HG02870 (cell line): Measurements from ENCODE around the gene CDK15.
"Not testable (repeated sequence)": the region's sequence is repeated elsewhere in the genome, so short reads cannot be mapped to it uniquely, and the experiment has no call there.

Experiments used
- ATAC-seq: cut with Tn5 transposase; IDR thresholded peaks from one replicate; pipeline ENCODE4 v1.9.1; 2021; ENCODE audit warnings: mild to moderate bottlenecking, moderate library complexity; ENCODE audit not compliant: unreplicated experiment

The CDK15 gene

DNA sequence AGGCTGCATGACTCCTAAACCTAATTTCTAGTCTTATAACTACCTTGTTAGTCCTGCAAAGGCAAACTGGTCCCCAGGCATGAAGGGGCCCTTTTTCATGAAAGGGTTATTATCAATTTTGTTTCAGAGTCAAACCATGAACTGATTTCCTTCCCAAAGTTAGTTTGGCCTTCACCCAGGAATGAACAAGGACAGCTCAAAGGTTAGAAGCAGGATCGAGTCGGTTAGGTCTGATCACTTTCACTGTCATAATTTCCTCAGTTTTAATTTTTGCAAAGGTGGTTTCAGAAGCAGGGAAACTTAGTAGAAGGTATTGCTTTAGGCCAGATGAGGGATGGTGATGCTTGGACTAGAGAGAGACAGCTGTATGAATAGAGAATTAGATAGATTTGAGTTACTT lies 16.9 kb upstream of the CDK15 start:
- ATAC-seq: no peak

DNA sequence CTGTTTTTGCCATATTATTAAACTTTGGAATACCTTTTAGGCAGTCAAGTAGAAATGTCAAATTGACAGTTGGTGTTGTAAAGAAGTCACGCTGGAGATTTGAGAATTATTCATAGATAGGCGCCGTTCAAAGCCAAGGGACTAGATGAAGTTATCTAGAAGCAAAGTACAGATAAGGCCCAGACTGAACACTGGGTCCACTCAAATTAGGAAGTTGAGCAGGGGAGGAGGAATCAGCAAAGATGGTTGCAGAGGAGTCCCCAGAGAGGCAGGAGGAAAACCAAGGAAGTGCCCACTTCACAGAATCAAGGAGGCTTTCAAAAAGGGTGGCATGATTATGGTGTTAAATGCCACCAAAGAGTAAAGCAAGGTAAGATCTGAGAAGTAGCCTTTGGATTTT lies 16.0 kb upstream of the CDK15 start:
- no peak for ATAC-seq

DNA sequence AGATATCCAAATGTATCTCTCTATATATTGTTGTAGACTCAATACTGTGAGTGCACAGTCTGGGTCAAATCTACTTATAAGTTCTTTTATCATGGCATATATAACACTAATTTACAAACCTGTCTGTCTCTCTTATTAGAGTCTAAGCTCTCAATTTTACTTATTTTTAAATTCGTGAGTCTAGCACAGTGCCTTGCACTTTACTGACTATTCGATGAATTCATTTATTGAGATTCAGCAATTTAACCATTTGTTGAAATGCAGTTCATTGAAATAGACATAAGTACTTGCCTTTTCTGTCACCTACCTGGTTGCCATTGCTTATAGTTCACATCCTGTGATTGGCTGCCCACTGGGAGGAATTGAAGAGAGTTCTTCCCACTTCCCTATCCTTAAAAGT lies 15.3 kb upstream of the CDK15 start:
- no peak for ATAC-seq

DNA sequence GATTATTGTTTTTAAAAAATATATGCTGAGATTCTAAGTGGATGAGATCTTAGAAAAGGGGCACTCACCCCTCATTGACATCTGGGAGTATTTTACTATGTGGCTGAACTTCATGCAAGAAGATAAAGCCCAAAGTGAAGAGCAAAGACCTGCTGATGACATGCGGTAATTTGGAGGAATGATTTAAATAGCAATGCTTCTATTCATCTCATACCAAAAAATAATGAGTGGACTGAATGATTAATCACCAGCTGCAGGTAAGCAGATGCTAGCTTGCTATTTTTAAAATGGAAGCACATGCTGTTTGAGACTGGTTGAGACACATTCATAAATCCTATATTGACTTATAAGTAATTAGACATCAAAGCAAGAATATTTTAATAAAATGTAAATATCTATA lies 12.7 kb upstream of the CDK15 start:
- no peak for ATAC-seq

DNA sequence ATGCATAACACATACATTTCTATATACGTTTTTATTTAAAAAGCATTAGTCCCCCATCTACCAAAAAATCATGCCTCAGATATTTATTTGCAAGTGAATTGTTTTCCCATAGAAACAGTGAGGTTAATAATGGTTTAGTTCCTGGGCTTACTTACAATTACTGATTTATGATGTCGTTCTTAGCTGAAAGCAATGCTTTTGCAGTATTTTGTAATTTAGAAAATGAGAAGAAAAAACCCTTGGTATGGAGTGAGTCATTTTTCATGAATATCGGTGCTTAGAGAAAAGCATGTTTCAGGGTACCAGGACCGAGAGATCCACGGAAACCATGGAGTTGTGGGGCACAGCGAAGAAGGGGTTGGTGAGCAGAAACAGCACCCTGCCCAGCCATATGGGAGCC lies 12.0 kb upstream of the CDK15 start:
- ATAC-seq: no peak

DNA sequence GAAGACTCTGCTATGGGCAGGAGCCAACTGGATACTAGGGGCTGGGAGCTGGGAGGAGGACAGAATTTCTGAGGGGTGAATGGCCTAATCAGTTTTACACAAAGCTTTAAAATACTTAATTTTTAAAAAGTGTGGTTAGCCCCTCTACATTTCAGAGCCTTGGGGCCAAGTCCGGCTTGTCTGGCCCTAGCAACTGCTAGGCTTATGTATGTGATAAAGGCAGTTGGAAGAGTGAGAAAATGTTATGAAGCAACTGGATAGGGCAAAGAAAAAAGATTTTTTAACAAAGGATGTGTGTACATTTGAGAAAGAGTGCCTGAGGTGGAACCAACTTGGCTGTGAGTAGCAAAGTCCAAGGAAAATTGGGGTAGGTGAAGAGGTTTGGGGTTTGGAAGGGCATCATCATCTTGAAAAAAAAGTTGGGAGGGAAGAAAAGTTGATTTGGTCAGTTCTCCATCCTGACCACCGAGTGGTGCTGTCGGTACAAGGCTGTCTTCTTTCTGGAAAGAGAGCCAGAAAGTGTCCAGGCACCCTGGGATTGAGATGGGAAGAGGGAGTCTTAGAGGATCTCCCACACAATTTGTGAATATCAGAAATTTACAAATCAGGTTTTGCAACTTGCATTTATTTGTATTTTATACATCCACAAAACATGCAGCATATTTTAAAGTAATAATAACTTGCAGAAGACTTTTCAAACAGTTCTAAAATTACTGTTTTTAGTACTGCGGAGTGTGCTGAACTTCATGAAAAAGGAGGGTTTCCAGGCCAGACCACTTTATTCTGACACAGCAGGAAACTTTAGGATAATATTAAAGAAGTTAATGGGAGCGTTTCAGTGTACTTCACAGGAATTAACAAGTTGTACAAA lies 10.5 kb upstream of the CDK15 start:
- no peak for ATAC-seq

DNA sequence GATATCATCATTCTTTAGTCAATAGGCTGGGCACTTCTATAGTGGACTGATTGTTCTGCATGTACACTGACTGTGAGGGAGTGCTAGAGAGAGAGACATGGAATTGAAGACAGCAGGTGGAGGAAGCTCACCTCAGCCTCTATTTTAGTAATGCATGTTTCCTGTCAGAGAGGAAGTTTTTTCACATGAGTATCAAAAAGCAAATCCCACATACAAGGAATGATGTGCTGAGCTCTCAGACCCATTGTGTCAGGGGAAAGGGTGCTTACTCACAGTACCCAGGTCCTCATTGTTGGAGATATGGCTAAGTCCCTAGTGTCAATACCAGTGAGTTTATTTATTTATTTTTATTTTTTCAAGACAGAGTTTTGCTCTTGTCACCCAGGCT lies 9.9 kb upstream of the CDK15 start:
- no peak for ATAC-seq

DNA sequence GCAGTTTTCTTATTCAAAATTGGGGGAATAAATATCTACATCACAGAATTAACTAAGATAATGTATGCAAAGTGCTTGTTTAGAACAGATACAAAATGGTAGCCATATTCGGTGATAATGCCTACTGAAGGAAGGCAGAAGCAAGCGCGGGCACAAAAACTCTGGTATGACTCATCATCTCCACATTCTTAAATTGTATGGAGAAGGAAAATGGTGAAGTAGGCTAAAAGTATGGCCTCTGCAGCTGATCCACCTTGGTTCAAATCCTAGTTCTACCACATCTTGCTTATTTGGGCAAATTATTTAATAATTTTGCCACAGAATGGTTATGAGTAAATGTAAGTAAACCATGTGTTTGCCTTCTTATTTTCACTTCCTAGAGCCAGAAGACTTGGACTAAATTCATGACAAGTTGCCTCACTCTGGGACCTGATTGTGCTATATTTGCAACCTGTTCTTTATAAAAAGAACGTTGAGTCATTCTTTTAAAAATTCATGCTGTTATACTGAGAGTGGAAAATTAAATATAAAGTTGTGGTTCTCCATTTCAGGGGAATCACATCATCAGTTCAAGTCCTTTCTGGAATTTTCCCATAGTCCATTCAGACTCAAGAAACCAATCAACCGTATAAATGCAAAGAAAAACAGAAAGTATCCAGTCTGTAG lies 9.0 kb upstream of the CDK15 start:
- ATAC-seq: no peak

DNA sequence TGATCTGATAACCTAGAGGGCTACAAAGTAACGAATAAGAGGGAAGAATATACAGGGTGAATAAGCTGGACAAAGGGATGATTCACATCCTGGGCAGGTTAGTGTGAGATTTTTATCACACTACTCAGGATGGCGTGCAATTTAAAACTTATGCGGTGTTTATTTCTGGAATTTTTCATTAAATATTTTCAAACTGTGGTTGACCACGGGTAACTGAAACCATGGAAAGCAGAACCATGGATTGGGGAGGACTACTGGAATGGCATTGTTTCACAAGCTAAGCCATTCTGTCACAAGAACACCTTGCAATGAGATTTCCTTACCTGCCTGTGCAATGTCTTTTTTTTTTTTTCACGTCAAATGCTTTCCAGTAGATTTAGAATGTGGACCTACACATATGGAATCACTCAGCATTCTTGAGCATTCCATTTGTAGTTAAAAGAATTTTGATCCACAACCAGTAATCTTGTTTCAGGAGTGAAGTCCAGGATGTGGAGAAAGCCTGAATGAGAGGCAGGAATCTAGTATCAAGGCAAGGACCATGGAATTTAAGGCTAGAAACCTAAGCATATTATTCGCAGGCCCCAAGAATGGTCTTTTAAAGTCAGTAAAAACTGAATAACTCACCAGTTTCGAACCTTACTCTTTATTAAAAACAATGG lies 8.0 kb upstream of the CDK15 start:
- ATAC-seq: no peak

DNA sequence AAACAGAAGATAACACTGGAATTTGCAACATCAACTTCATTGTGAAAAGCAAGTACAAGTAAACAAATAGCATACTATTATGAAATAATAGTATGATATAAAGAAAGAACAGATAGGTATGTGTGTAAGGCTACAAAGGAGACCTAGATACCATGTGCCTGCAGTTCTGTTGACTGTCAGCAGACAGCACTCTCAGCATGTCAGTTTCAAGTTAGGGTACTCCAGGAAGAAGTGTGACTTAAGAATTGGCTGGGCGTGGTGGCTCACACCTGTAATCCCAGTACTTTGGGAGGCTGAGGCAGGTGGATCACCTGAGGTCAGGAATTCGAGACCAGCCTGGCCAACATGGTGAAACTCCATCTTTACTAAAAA lies 7.4 kb upstream of the CDK15 start:
- not testable (repeated sequence) for ATAC-seq

DNA sequence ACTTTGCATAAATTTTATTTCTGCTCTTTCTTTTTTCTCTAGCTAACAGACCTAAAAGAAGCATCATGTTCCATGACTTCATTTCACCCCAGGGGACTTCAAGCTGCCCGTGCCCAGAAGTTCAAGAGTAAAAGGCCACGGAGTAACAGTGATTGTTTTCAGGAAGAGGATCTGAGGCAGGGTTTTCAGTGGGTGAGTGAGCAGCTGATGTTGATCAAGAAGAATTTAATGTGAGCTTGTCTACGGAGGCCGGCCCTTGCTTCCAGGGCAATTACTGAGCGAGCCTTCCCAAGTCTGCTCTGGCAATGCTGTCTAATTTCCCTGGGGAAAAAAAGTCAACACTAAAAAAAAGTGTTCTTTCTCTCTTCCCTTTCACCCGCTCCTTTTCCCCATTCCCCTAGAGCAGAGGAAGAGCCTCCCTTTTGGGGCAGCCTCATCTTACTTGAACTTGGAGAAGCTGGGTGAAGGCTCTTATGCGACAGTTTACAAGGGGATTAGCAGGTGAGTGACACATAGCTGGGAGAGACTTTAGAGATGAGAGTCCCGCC lies 1.2 kb downstream of the CDK15 start:
- ATAC-seq: no peak

DNA sequence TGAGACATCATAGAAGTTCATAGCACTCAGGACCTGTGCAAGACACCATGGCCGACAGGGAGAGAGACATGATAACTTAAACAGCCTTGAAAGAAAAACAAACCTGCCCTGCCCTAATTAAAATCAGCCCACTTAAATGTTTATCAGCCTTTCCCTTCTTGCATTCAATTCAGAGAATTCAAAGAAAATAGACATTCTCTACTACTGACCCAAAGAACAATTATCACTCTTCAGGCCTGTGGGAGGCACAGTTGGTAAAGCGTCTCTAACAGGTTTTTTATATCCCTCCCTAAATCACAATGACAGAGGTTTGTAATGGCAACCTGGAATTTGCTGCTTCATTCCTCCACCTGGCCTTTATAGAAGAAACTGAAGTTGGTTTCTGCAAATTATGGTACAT lies 1.7 kb downstream of the CDK15 start:
- no peak for ATAC-seq

DNA sequence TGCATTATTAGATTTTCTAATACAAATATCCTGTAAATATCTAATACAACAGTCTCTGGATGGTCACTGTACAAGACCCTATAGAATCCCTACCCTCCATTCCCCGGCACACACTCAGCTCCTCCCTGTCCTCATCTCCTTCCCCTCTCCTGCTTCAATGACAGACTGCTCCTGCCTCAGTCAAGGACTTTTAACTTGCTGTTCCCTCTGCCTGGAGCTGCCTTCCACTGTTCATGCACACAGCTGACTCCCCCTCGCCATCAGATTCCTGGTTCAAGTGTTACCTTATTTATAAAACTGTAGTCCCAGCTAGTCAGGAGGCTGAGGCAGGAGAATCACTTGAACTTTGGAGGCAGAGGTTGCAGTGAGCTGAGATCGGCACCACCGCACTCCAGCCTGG lies 3.3 kb downstream of the CDK15 start:
- ATAC-seq: no peak

DNA sequence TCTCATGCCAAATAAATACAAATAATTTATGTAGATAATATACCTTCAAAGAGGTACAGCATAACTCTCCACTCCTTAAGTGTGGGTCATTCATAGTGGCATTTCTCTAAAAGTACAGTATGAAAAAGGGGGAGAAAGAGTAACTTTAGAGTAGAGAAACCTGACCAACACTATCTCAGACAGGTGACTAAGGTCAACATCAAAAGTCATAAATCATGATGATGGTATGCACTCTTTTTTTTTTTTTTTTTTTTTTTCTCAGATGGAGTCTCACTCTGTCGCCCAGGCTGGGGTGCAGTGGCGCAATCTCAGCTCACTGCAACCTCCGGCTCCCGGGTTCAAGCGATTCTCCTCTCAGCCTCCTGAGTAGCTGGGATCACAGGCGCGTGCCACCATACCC lies 4.3 kb downstream of the CDK15 start:
- not testable (repeated sequence) for ATAC-seq

DNA sequence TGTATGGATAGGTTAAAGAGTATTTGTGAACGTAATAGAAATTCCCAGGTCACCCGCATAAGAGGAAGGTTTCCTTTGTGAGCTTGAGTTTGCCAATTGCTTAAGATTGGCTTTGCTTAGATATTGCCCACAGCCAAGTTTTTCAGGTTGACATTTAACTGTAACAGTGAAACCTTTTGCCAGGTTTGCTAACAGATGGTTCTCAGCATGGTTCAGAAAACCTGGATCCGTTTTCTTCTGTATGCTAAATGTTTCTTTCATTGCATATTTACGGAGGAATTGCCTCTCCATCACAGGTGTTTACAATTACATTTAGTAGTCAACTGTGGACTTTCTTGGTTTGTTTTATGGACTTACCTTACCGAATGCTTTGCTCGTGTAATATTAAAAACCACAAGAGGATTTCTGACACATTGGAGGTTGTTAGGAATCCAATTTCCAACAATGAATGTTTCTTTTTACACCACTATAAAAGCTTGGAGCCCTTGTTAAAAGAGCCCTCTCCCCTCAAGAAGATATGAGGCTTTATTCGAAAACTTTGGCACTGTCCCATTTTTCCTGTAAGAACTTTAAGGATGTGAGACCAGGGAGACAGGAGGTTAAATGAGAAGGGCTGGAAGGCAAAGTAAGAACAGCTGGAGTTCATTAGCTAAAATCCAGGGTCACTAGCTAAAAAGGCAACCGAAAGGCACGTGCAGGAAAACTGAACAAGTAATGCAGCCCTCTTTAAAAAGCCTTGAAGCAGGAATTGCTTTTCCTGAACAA lies 7.8 kb downstream of the CDK15 start:
- ATAC-seq: no peak

DNA sequence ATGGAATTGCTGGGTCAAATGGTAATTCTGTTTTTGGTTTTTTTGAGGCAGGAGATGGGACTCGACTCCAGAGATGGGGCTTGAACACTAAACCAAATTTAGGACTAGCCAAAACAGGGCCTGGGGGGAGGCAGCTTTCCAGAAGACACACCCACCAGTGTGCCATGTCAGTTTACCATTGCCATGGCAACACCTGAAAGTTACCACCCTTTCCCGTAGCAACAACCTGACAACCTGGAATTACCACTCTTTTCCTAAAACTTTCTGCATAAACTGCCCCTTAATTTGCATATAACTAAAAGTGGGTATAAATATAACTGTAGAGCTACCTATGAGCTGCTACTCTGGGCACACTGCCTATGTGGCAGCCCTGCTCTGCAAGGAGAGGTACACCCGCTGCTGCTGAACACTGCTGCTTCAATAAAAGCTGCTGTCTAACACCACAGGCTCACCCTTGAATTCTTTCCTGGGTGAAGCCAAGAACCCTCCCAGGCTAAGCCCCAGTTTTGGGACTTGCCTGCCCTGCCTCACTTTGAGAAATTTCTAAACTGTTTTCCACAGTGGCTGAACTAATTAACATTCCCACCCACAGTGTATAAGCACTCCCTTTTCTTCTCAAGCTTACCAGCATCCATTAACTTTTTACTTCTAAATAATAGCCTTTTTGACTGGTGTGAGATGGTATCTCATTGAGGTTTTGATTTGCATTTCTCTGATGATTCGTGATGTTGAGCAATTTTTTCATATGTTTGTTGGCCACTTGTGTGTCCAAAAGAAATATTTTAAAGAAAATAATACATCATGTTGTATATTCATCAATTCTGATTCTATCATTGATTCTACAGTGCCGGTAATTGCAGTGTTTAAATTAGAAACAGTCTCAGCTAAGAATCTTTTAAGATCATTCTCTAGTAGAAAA lies 10.6 kb downstream of the CDK15 start:
- ATAC-seq: no peak

DNA sequence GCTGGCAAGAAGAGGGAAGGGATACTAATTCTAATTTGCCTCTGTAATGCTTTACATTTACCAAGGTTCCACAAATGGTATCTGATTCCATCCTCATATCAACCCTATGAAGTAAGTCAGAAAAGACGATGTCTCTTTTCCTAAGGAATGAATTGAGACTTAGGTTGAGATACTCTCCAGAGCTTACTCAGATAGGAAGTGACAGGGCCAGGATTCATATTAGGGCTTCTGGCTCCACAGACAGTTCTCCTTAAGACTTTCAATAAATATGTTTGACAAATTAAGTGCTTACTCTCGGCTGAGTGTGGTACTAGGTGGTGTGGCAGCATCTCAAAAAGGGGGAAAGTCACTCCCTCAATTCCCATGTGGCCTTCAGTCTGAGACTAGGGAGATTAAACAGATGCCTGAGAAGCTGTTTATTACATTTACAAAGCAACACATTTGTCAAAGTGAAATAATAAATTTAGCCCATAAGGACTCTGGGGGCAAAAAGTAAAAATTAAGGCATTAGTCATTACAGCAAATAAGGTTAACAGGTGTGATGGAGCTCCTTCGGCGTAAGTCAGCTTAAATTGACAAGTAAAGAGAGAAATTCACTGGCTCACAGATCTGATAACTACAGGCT lies 14.2 kb downstream of the CDK15 start:
- ATAC-seq: no peak

DNA sequence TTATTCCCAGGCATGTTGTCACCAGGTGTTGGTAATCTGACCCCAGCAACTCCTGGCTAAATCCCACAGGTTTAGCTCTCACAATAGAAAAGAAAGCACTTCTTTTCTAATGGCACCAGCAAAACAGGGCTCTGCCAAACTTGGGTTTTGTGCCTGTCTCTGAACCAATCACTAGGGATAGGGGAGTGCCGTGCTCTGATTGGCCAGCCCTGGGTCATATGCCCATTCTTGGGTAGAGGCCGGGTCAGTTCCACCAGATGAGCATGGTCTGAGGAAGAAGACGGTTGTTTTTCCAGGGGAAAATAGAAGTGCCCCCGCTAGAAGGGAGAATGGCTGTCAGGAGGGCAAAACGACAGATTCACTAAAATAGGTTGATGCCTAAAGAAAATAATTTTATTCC lies 14.7 kb downstream of the CDK15 start:
- no peak for ATAC-seq

DNA sequence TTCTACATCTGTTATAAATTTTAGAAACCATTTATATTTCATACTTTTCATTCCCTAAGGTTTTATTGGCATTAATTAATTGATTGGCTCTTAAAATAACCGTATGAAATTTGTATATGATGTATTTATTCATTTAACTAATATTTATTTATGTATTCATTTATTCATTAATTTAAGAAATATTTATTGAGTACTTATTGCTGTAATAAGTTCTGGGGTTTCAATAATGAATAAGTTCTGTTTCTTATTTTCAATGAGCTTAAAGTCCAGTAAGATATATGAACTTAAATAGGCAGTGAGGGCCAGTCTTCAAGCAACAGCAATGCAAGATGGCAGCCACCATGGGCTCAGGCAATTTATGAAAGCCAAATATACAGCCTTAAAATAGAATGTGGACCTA lies 17.9 kb downstream of the CDK15 start:
- ATAC-seq: no peak

DNA sequence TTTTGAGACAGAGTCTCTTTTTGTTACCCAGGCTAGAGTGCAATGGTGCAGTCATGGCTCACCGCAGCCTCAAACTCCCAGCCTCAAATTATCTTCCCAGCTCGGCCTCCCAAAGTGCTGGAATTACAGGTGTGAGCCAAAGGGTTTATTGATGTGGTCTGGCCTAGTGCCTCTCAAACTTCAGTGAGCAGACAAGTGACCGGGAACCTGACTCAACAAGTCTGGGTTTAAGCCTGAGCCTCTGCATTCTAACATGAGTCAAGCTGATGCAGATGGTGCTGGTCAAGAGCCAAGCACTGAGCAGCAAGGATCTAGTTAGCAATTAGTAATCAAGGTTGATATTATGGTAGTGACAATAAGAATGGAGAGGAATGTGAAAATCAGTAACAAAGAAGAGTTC lies 21.3 kb downstream of the CDK15 start:
- ATAC-seq: no peak
